ENCODE measurements around the gene ACTR5.
"Not testable (repeated sequence)": the region's sequence is repeated elsewhere in the genome, so short reads cannot be mapped to it uniquely, and the experiment has no call there.

DNA sequence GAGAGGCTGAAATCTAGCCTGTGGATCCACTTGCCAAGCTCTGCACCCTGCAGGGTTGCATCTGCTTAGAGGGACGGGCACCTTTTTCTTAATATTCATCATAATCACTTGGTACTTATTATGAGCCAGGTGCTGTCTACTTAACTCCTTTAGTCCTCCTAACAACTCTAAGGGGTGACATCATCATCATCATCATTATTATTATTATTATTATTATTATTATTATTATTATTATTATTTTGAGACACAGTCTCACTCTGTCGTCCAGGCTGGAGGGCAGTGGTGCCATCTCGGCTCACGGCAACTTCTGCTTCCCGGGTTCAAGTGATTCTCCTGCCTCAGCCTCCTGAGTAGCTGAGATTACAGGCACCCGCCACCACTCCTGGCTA, 65.3 kb downstream of the ACTR5 start:
- TF ChIP-seq, protein P1, sequence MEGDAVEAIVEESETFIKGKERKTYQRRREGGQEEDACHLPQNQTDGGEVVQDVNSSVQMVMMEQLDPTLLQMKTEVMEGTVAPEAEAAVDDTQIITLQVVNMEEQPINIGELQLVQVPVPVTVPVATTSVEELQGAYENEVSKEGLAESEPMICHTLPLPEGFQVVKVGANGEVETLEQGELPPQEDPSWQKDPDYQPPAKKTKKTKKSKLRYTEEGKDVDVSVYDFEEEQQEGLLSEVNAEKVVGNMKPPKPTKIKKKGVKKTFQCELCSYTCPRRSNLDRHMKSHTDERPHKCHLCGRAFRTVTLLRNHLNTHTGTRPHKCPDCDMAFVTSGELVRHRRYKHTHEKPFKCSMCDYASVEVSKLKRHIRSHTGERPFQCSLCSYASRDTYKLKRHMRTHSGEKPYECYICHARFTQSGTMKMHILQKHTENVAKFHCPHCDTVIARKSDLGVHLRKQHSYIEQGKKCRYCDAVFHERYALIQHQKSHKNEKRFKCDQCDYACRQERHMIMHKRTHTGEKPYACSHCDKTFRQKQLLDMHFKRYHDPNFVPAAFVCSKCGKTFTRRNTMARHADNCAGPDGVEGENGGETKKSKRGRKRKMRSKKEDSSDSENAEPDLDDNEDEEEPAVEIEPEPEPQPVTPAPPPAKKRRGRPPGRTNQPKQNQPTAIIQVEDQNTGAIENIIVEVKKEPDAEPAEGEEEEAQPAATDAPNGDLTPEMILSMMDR (conservative IDR thresholded peaks at IDR 0.05; ENCODE audit: low read depth, low read length), result not testable (repeated sequence)
- TF ChIP-seq EZH2 (IDR thresholded peaks at IDR 0.05; ENCODE audit: low read length, unreplicated experiment); EZH2phosphoT487 (IDR thresholded peaks at IDR 0.05; ENCODE audit: borderline replicate concordance, low read length): not testable (repeated sequence)
